GM23248 (cell line): ENCODE results near the gene SYP.

ENCODE experiments used
- EZH2 ChIP-seq: fragments of 200-600 bp; sonication (generic); IDR thresholded peaks from 2 replicates; pipeline ENCODE4 v1.6.1; 2018; ENCODE audit warnings: antibody characterized with exemption, mild to moderate bottlenecking; ENCODE audit not compliant: insufficient read depth, poor library complexity, severe bottlenecking
- EZH2phosphoT487 ChIP-seq: fragments of 200-600 bp; sonication (generic); IDR thresholded peaks from 2 replicates; pipeline ENCODE4 v1.6.1; 2018; ENCODE audit warnings: antibody characterized with exemption, moderate library complexity, mild to moderate bottlenecking, low read depth; ENCODE audit not compliant: insufficient read depth

DNA sequence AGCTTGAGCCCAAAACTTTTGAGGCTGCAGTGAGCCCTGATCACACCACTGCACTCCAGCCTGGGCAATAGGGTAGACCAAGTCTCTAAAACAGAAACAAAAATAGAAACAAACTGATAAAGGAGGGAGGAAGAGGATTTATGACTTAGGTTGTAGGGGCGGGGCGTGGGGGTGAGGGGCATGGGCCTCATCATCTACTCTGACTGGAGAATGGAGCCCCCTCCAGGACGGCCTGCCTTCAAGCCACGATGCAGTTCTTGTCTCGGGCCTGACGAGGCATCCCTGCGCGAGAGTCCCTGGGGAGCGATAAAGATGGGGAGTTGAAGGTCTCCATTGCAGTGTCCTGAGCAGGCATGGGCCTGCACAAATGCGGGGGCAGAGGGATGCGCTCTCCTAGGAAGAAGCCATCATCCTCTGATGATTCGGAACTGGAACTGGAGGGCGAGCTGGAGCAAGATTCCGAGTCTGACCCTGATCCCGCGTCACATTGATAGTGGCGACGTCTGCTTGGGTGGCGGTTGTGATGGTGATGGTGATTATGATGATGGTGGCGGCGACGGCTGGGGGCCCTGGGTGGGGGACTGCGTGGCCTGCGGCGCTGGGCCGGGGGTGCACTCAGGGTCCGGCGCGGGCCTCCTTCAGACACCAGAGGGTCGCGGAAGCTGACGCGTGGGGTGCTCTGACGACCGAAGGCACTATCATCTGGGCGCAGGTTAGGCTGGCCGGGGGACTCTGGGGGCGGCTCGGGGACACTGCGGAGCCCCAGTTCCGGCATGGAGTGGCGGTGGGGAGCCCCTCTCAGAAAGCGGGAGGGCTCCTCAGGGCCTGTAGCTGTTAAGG lies 24.3 kb downstream of the SYP start:
- TF ChIP-seq EZH2 (no peak), EZH2phosphoT487 (no peak)
